ENCODE results near the gene NECAB2.

- TF ChIP-seq CTCF (IDR thresholded peaks at IDR 0.05 in 4 of 5, conservative IDR thresholded peaks at IDR 0.05 in 1 of 5) (no peak), POLR2A (IDR thresholded peaks at IDR 0.05) (no peak)
These were observed 12.8 kb downstream of the NECAB2 start for GRCh38 chr16:83980794-83981193.
